WTC11 (cell line): ENCODE measurements around the gene ENTR1. TPM values are rescaled to one million over a fixed set of nuclear protein-coding genes. Genes with fewer than 3 reads are reported as not detected.

Experiments used
- ATAC-seq: fragments of 200-7000 bp; cut with Tn5 transposase; 2 replicates; pipeline ENCODE4 v1.10.0; 2021; ENCODE audit warnings: mild to moderate bottlenecking, moderate library complexity
- CTCF ChIA-PET: fragments of 300-600 bp; sonication (Branson Sonifier 250); formaldehyde crosslinking; loops from one replicate; lab custom pipeline; 2021; ENCODE audit warnings: antibody characterized with exemption; lab: Charles Lee
- POLR2A ChIA-PET: fragments of 350-600 bp; sonication (Branson Sonifier 250); formaldehyde crosslinking; loops from one replicate; lab custom pipeline; 2021; ENCODE audit warnings: antibody characterized with exemption; lab: Charles Lee
- DNase-seq: peaks from one replicate; pipeline ENCODE4 v3.0.0; 2021; ENCODE audit warnings: low spot score
- H3K27ac Mint-ChIP-seq: 2 replicates; pipeline ENCODE4 v1.8.0; 2021; ENCODE audit warnings: mixed read lengths
- H3K27me3 Mint-ChIP-seq: 2 replicates; pipeline ENCODE4 v1.8.0; 2021; ENCODE audit warnings: low read depth, mild to moderate bottlenecking, moderate library complexity, mixed read lengths
- H3K36me3 Mint-ChIP-seq: 2 replicates; pipeline ENCODE4 v1.8.0; 2021; ENCODE audit warnings: mixed read lengths
- H3K4me1 Mint-ChIP-seq: 2 replicates; pipeline ENCODE4 v1.8.0; 2022; ENCODE audit warnings: mixed read lengths
- H3K4me3 Mint-ChIP-seq: 2 replicates; pipeline ENCODE4 v1.8.0; 2021; ENCODE audit warnings: mild to moderate bottlenecking, moderate library complexity, mixed read lengths
- H3K9me3 Mint-ChIP-seq: 2 replicates; pipeline ENCODE4 v1.8.0; 2021; ENCODE audit warnings: mixed read lengths
- ARID4B ChIP-seq: sonication (generic); formaldehyde crosslinking; IDR thresholded peaks from 2 replicates; pipeline ENCODE4 v1.8.0; 2023; ENCODE audit warnings: missing genetic modification reagents, mild to moderate bottlenecking, borderline replicate concordance
- CREB1 ChIP-seq: sonication (generic); formaldehyde crosslinking; IDR thresholded peaks from 2 replicates; pipeline ENCODE4 v1.8.0; 2023; ENCODE audit warnings: mild to moderate bottlenecking, missing genetic modification reagents
- E2F5 ChIP-seq: sonication (generic); formaldehyde crosslinking; IDR thresholded peaks from 2 replicates; pipeline ENCODE4 v1.8.1; 2022; ENCODE audit warnings: mild to moderate bottlenecking, moderate library complexity, missing genetic modification reagents
- ELF4 ChIP-seq: sonication (generic); formaldehyde crosslinking; IDR thresholded peaks from 2 replicates; pipeline ENCODE4 v1.8.1; 2022; ENCODE audit warnings: low read depth, mild to moderate bottlenecking, moderate library complexity, missing genetic modification reagents
- EMX1 ChIP-seq: fragments of 250-450 bp; sonication (Bioruptor Pico); IDR thresholded peaks from 2 replicates; pipeline ENCODE4 v1.8.0; 2021; ENCODE audit warnings: mild to moderate bottlenecking
- FOXK1 ChIP-seq: sonication (generic); formaldehyde crosslinking; IDR thresholded peaks from 2 replicates; pipeline ENCODE4 v1.8.0; 2022; ENCODE audit warnings: mild to moderate bottlenecking, moderate library complexity, missing genetic modification reagents
- FOXP4 ChIP-seq: sonication (generic); formaldehyde crosslinking; IDR thresholded peaks from 2 replicates; pipeline ENCODE4 v1.8.0; 2022; ENCODE audit warnings: mild to moderate bottlenecking, missing genetic modification reagents
- IRF2 ChIP-seq: sonication (generic); formaldehyde crosslinking; IDR thresholded peaks from 2 replicates; pipeline ENCODE4 v1.8.0; 2022; ENCODE audit warnings: low read depth, missing genetic modification reagents, borderline replicate concordance
- OVOL2 ChIP-seq: fragments of 250-450 bp; sonication (Bioruptor Pico); IDR thresholded peaks from 2 replicates; pipeline ENCODE4 v1.9.0; 2021; ENCODE audit warnings: mild to moderate bottlenecking, borderline replicate concordance
- PREB ChIP-seq: sonication (generic); formaldehyde crosslinking; IDR thresholded peaks from 2 replicates; pipeline ENCODE4 v1.8.1; 2022; ENCODE audit warnings: mild to moderate bottlenecking, missing genetic modification reagents, moderate library complexity, borderline replicate concordance
- PRRX2 ChIP-seq: fragments of 250-450 bp; sonication (Bioruptor Pico); IDR thresholded peaks from 2 replicates; pipeline ENCODE4 v1.8.0; 2021; ENCODE audit warnings: mild to moderate bottlenecking
- RELA ChIP-seq: sonication (generic); formaldehyde crosslinking; IDR thresholded peaks from 2 replicates; pipeline ENCODE4 v1.8.1; 2022; ENCODE audit warnings: missing genetic modification reagents, mild to moderate bottlenecking, borderline replicate concordance
- USF2 ChIP-seq: sonication (generic); formaldehyde crosslinking; IDR thresholded peaks from 2 replicates; pipeline ENCODE4 v1.8.1; 2023; ENCODE audit warnings: mild to moderate bottlenecking, missing genetic modification reagents, moderate library complexity
- ZNF281 ChIP-seq: sonication (generic); formaldehyde crosslinking; IDR thresholded peaks from 2 replicates; pipeline ENCODE4 v1.8.0; 2023; ENCODE audit warnings: mild to moderate bottlenecking, missing genetic modification reagents
- ZNF317 ChIP-seq: sonication (generic); formaldehyde crosslinking; IDR thresholded peaks from 2 replicates; pipeline ENCODE4 v1.8.1; 2023; ENCODE audit warnings: low read depth, mild to moderate bottlenecking, moderate library complexity, missing genetic modification reagents, borderline replicate concordance
- ZNF396 ChIP-seq: fragments of 250-450 bp; sonication (Bioruptor Pico); IDR thresholded peaks from 2 replicates; pipeline ENCODE4 v1.8.0; 2021; ENCODE audit warnings: mild to moderate bottlenecking, moderate library complexity, borderline replicate concordance
- ZNF512 ChIP-seq: sonication (generic); formaldehyde crosslinking; IDR thresholded peaks from 2 replicates; pipeline ENCODE4 v1.8.1; 2022; ENCODE audit warnings: missing genetic modification reagents, borderline replicate concordance
- total RNA-seq: library from RNA; stranded (reverse); gene quantifications from 3 replicates; pipeline ENCODE4 v1.2.3, GENCODE V29; 2021

Gene ENTR1
- total RNA-seq, 1 experiment from 2014 or later: 140 TPM

GRCh38 chr9:136405481-136405880 lies 4.9 kb downstream of the ENTR1 start:
- ATAC-seq (no peak), DNase-seq (no peak)
- Mint-ChIP-seq H3K9me3 (no peaks in the 10 kb centered on the region), H3K36me3 (peaks cover 59% of the 10 kb centered on the region), H3K27me3 (no peaks in the 10 kb centered on the region), H3K27ac (no peak overlapping the region), H3K4me1 (peaks cover 16% of the 10 kb centered on the region), H3K4me3 (no peak overlapping the region)
- CTCF ChIA-PET: interaction anchor here (1.6 kb wide), 1 partner anchor 60 kb away, joined by 3 read pairs; no protein-coding TSS in a partner anchor
- TF ChIP-seq PREB (no peak), ZNF396 (CRISPR knock-in tag) (no peak), ELF4 (CRISPR knock-in tag) (no peak), EMX1 (CRISPR knock-in tag) (no peak), FOXK1 (no peak), ZNF281 (no peak), OVOL2 (CRISPR knock-in tag) (no peak), FOXP4 (CRISPR knock-in tag) (no peak), ARID4B (CRISPR knock-in tag) (no peak), ZNF317 (CRISPR knock-in tag) (no peak), ZNF512 (no peak), RELA (CRISPR knock-in tag) (no peak), CREB1 (CRISPR knock-in tag) (no peak), PRRX2 (CRISPR knock-in tag) (no peak), IRF2 (no peak), USF2 (CRISPR knock-in tag) (no peak), E2F5 (CRISPR knock-in tag) (no peak)
- TF ChIP-seq, all 79 proteins: peak for 0
- POLR2A ChIA-PET: no interaction called here
